GM11168 (cell line): Measurements from ENCODE around the gene SEPSECS.

Experiments used
- in situ Hi-C: fragments of 300-500 bp; cut with MboI; formaldehyde crosslinking; loops from one replicate; pipeline ENCODE4 v1.12.0; 2022; ENCODE audit warnings: low sequenced_read_pairs; ENCODE audit not compliant: unreplicated experiment

Gene SEPSECS

GRCh38 chr4:25158817-25159216 is 1.4 kb downstream of the SEPSECS start:
- in situ Hi-C loops: no loop called here

GRCh38 chr4:25157081-25157480 is 3.2 kb downstream of the SEPSECS start:
- in situ Hi-C loops: no loop called here

- in situ Hi-C loops: no loop called here
These were observed 4.3 kb downstream of the SEPSECS start for GRCh38 chr4:25155947-25156346.

- in situ Hi-C loops: no loop called here
These were observed 5.5 kb downstream of the SEPSECS start for GRCh38 chr4:25154594-25155265.

DNA sequence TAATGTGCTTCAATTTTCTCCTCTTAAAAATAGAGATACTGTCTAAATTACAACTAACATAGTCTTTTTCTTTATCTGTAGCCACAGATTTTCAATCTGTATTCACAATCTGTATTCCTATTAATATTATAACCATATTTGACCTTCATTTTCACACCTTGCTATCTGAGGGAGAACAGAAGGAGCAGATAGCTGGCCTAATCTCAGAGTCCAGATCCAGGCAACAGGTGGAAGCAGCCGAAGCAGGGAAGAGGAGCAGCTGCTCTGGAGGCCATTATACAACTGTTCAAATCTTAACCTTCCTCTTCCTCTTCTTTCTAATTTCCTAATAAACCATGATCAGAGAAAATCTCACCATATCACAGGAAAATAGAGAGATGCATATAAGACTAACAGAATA is 14.2 kb downstream of the SEPSECS start:
- in situ Hi-C loops: no loop called here

DNA sequence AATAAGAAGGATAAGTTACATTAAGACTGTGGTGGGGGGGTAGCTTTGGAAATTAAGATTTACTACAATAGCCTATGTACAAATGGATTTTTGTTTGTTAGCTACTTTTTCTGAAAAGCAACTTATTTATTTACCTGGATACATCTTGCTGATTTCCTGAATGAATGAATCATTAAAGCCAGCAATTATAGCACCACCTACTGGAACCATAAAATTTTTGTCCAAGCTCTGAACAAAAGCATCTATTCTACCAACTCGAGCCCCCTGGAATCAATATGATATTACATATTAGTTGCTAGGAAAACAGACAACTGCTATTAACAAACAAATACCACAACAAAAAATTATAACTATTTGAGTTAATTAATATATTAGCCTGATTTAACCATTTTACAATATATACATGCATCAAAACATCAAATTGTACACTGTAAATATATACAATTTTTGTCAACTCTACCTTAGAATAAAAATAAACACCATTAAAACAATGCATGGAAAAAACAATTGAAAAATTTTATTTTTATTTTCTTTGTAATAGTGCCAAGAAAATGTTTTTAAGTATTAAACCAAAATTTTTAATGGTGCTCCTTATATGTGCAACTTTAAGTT is 15.3 kb downstream of the SEPSECS start:
- in situ Hi-C loops: no loop called here

DNA sequence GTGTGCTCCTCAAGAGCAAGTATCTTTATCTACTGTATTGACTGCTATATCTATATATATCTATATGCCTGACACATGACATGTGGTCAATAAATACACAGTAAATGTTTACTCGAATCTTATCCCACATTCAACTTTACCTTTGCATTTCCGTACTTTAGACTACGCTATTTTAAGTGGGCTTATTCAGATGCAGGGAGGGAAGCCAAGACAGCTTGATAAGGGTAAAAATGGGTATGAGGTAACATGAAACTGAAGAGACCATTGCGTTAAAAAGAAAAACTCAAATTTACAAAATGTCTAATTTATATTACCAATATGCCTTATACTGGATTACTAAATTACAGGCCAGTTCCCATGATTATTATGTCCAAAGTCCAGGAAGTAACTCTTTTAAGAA is 17.8 kb downstream of the SEPSECS start:
- in situ Hi-C loops: no loop called here

DNA sequence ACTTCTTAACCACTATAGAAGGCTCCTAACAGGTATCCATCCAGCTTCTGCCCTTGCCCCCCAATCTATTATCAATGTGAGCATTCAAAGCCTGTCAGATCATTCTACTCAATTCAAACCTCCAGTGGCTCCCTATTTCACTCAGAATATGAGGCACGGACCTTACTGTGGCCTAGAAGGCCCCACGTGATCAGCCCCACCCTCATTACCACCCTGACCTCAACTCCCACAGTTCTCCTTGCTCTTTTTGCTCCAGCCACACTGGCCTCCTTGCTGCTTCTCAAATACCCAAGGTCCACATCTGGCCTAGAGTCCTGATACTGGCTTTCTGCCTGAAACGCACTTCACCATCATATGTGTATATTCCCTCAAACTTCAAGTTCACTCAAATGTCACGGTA is 18.7 kb downstream of the SEPSECS start:
- in situ Hi-C loops: no loop called here

DNA sequence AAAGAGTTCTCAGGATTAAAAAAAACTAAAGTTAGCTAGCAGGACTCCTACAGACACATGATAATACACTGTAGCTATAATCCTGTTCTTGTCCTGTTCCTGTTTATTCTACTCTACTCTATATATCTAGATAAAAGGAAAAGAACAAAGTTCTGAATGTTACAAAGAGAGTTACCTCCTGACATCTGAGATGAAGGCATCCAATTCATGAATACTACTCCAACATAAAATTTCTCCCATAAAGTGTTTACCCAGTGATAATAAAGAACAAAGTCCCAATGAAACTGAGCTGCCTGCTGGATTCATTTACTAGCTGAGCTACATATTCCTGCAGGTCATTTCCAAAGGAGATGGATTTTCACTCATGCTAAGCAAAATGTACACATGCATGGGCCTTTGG is 27.1 kb downstream of the SEPSECS start:
- in situ Hi-C loops: no loop called here

DNA sequence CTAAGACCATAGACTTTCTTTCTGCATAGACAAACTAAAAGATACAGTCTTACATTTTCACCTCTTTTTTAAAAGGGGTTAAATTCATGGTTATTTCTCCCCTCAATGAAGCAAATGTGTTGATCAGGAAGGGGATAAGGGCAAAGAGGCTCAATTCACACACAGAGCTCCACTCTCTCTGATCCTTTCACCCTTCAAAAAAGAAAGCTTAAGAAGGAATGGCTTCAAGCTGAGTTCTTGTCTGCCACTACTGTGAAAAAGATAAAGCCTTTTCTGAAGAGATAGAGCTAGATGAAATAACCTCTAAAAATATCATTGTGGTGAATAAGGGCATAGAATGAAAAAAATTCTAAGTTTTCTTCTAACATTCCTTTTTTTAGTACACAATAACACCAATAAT is 28.3 kb downstream of the SEPSECS start:
- in situ Hi-C loops: no loop called here

- in situ Hi-C loops: no loop called here
These were observed 28.9 kb downstream of the SEPSECS start for GRCh38 chr4:25131381-25131780.

DNA sequence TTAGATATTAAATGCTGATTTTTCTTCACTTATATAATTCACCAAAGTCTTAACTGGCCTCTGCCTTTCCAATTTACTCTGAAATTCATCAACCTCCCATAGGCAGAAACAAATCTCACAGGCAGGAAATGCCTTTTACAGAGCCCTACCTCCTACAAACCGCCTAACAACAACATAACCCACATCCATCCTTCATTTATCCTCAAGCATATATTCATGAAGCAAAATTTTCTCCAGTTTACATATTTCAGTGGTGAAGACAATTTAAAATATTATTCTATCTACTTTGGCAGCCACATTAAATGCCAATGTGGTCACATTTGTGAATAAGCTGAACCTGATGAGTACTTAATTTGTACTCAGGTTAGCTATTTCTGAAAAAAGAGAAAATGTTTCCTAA is 30.3 kb downstream of the SEPSECS start:
- in situ Hi-C loops: no loop called here

- in situ Hi-C loops: no loop called here
These were observed 31.6 kb downstream of the SEPSECS start for GRCh38 chr4:25128671-25129070.

GRCh38 chr4:25123236-25123635 is 37.0 kb downstream of the SEPSECS start:
- in situ Hi-C loops: no loop called here

GRCh38 chr4:25120146-25120940 is 39.9 kb downstream of the SEPSECS start:
- in situ Hi-C loops: no loop called here

DNA sequence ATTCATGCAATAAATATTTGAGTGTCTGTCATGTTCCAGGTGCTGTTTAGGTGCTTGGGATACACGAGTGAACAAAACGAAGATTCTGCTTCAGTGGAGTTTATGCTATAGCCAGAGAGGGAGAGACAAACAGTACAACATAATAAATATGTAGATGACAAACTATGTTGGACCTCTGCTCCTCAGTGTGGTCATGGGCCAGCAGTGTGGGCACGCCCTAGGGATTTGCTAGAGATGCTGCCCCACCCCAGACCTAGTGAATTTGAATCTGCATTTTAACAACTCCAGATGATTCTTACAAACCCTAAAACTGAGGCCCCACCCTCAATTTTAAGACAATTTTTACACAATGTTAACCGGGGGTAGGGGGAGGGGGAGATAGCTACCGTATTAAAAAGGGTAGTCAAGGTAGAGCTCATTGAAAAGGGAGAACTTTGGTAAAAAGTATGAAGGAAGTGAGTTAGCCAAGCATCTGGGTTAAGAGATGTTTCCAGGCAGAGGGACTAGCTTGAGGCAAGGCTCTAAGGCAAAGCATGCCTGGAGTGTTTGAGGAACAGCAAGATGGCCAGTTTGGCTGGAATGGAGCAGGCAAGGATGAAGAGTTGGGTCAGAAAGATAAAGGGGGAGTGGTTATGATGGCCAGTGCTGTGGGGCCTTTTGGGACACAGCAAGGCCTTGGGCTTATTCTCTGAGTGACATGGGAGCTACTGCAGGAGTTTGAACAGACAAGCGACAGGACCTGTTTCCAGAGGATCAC is 42.4 kb downstream of the SEPSECS start:
- in situ Hi-C loops: no loop called here

GRCh38 chr4:25117274-25117673 is 43.0 kb downstream of the SEPSECS start:
- in situ Hi-C loops: no loop called here

DNA sequence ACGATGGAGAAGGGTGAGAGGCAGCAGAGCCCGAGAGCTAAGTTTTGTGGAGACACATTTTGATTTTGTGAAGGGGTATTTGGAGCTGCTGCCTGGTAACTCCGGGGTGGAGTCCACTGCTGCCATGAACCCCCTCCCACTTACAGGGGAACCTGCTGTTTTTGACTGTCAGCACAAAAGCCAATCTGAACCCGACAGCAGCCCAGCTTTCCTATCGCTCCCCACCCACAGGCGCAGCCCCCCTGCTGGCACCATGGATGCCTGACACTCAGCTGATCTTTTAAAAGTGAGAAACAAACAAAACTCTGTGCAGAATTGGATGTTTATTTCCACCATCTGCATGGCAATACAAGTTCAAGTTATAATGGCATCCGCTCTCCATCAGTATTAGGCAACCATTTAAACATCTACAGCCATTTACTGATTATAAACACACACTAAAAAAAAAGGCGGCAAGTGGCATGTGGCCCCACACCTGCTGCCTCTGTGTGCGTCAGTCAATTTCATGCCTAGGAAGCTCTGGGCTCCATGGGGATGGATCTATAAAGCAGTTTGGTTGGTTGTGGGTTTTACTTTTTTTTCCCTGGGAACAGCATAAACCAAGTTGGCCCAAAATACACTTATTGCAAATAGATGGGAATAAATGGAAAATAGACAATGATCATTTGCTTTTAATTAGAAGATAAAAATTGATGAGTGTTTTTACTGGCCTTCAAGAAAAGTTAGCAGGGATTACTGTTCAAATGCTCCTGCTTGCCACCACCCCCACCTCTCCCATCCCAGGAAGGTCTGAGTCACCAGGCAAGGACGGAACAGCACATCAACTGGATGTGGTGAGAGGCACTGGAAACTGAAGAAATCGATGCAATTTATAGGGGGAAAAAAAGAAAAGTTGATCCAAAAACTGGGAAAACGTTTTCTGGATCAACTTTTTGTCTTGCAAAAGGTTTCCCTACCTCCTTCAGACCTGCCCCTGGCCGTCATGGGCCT is 46.0 kb downstream of the SEPSECS start:
- in situ Hi-C loops: no loop called here

- in situ Hi-C loops: no loop called here
These were observed 47.3 kb downstream of the SEPSECS start for GRCh38 chr4:25112995-25113380.
